ENCODE results near the gene ITGAL. TPM values are rescaled to one million over a fixed set of nuclear protein-coding genes. Genes with fewer than 3 reads are reported as not detected.

The ITGAL gene
- total RNA-seq, 4 donors from 2014 or later = 1.3 to 16.5 (median 4.1) TPM

DNA sequence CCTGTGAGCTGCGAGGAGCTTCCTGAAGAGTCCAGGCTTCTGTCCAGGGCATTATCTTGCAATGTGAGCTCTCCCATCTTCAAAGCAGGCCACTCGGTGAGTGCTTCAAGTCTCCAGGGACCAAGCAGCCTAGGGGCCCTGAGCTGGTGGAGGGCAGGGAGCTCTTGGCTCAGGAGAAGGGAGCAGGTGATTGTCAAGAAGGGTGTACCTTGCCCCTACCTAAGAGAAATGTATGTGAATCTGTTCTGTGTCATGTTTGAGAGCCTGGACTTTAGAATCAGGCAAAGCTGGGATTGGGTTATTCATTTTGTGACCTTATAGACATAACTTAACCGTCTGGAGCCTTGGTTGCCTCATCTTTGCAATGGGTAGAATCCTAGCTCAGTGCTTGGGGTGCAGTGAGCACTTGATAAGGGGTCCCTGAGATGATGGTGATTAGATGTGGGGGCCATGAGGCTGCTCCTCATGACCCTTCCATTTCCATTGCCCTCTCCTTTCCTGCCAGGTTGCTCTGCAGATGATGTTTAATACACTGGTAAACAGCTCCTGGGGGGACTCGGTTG, 37.9 kb downstream of the ITGAL start:
- TF ChIP-seq, protein P1, sequence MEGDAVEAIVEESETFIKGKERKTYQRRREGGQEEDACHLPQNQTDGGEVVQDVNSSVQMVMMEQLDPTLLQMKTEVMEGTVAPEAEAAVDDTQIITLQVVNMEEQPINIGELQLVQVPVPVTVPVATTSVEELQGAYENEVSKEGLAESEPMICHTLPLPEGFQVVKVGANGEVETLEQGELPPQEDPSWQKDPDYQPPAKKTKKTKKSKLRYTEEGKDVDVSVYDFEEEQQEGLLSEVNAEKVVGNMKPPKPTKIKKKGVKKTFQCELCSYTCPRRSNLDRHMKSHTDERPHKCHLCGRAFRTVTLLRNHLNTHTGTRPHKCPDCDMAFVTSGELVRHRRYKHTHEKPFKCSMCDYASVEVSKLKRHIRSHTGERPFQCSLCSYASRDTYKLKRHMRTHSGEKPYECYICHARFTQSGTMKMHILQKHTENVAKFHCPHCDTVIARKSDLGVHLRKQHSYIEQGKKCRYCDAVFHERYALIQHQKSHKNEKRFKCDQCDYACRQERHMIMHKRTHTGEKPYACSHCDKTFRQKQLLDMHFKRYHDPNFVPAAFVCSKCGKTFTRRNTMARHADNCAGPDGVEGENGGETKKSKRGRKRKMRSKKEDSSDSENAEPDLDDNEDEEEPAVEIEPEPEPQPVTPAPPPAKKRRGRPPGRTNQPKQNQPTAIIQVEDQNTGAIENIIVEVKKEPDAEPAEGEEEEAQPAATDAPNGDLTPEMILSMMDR (IDR thresholded peaks at IDR 0.05; ENCODE audit: low read depth) = no peak

DNA sequence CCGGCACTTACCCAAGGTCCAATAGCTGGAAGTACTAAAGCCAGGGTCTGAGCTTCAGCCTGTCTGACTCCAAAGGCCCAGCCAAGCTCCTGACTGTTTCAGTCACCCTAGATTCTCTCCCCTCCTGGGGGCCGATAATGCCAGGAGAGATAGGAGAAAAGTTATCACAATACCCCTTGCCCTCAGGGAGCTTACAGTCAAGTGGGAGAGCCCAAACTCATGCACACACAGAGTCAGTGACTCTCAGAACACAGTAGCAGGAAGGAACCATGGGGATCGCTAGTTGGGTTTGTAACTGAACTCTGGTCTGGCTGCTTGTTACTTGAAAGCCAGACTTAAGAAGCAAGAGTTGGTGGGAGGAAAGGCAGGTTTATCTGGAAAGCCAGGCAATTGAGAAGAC, 39.0 kb downstream of the ITGAL start:
- TF ChIP-seq, protein P1 (IDR thresholded peaks at IDR 0.05; ENCODE audit: low read depth) = no peak

DNA sequence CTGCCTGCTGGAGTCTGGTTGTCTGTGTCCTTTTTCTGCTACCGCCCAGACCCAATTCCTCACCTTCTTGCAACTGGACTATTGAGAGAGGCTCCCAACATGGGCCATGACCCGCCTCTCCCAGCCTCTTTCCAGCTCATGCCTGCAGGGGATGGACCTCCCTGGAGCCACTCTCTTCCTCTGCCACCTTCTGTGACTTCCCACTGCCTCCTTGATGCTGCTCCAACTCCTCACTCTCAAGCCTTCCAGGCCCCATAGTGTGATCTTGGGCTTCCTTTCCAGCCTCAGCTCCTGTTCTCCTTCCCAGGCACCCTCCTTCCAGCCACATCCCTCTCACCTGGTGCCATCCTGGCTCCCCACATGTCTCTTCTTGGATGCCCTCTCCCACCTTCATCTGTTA, 42.7 kb downstream of the ITGAL start:
- TF ChIP-seq, protein P1 (IDR thresholded peaks at IDR 0.05; ENCODE audit: low read depth) = no peak

DNA sequence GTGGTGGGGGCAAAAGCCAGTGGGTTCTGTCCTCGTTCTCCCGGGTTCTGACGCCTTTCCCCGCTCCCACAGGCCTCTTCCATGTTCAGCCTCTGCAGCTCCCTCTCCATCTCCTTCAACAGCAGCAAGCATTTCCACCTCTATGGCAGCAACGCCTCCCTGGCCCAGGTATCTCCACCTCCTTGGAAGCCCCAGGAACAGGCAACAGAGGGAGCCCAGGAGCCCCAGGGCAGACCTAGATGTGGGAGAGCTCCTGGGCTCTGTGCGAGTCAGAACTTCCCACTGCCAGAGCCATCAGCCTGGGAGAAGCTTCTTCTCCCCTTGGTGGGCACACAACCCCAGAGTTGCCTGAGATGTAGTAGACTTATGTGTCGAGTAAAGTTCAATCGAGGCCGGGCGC, 46.0 kb downstream of the ITGAL start:
- TF ChIP-seq, protein P1 (IDR thresholded peaks at IDR 0.05; ENCODE audit: low read depth) = no peak

DNA sequence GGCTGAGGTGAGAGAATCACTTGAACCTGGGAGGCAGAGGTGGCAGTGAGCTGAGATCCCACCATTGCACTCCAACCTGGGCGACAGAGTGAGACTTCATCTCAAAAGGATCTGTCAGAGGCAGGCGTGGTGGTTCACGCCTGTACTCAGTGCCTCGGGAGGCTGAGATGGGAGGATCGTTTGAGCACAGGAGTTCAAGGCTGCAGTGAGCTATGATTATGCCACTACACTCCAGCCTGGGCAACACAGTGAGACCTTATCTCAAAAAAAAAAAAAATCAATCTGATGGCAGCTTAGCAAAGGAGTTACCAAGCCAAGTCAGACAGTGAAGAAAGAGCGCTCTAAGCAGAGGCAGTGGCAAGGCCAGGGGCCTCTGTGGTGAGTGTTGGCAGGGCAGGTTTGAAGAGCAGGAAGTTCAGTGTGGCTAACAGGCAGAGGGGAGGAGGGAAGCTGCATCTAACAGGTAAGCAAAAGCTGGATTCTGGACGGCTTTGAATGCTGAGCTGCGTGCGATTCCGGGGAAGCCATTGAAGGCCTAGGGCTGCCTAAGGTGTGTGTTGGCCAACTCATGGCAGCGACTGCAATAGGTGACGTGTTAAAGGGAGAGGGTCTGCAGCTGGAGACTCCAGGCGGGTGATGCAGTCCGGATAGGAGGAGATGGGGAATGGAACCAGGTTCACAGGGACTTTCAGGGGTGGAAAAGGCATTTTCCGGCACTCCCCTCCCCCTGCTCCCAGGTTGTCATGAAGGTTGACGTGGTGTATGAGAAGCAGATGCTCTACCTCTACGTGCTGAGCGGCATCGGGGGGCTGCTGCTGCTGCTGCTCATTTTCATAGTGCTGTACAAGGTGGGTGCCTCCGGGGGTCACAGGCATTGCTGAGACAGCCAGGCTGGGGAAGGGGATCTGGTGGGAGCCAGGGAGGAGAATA, 46.8 kb downstream of the ITGAL start:
- TF ChIP-seq, protein P1 (IDR thresholded peaks at IDR 0.05; ENCODE audit: low read depth) = no peak

DNA sequence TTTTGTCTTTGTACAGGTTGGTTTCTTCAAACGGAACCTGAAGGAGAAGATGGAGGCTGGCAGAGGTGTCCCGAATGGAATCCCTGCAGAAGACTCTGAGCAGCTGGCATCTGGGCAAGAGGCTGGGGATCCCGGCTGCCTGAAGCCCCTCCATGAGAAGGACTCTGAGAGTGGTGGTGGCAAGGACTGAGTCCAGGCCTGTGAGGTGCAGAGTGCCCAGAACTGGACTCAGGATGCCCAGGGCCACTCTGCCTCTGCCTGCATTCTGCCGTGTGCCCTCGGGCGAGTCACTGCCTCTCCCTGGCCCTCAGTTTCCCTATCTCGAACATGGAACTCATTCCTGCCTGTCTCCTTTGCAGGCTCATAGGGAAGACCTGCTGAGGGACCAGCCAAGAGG, 48.9 kb downstream of the ITGAL start:
- TF ChIP-seq, protein P1 (IDR thresholded peaks at IDR 0.05; ENCODE audit: low read depth) = no peak

DNA sequence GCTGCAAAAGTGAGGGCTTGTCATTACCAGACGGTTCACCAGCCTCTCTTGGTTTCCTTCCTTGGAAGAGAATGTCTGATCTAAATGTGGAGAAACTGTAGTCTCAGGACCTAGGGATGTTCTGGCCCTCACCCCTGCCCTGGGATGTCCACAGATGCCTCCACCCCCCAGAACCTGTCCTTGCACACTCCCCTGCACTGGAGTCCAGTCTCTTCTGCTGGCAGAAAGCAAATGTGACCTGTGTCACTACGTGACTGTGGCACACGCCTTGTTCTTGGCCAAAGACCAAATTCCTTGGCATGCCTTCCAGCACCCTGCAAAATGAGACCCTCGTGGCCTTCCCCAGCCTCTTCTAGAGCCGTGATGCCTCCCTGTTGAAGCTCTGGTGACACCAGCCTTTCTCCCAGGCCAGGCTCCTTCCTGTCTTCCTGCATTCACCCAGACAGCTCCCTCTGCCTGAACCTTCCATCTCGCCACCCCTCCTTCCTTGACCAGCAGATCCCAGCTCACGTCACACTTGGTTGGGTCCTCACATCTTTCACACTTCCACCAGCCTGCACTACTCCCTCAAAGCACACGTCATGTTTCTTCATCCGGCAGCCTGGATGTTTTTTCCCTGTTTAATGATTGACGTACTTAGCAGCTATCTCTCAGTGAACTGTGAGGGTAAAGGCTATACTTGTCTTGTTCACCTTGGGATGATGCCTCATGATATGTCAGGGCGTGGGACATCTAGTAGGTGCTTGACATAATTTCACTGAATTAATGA, 49.5 kb downstream of the ITGAL start:
- TF ChIP-seq, protein P1 (IDR thresholded peaks at IDR 0.05; ENCODE audit: low read depth) = no peak

All from subcutaneous adipose tissue (tissue), 4 donors.